HFF-Myc (cell line): ENCODE measurements around the gene NPAS2.

Experiments
- DNase-seq: peaks from one replicate; pipeline ENCODE4 v3.0.0-alpha.2; 2011; ENCODE audit warnings: low read depth; ENCODE audit errors: extremely low read depth
- H3K4me3 ChIP-seq: replicated peaks from 2 replicates; pipeline ENCODE4 v1.5.1; 2011; ENCODE audit warnings: low read depth, mild to moderate bottlenecking, control low read depth, low read length
- TF ChIP-seq, protein P1 (sequence below): IDR thresholded peaks from 2 replicates; pipeline ENCODE4 v1.5.1; 2012; ENCODE audit warnings: mild to moderate bottlenecking, low read depth, low read length, control low read depth; ENCODE audit errors: missing control alignments

The NPAS2 gene

DNA sequence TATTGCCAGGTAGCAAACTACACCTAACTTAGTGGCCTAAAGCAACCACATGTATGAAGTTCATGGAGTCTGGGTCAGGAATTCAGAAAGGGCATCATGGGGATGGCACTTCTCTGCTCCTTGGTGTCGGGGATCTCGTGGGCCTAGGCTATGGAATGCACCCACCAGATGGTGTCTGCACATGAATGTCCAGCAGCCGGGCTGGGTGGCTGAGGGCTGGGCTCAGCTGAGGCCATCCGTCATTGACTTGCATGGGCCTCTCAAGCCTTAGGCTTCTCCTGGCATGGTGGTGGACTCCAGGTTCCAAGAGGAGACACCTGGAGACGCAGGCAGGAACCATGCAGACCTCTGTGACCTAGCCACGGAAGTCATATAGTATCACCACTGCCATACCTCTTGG, 156.1 kb downstream of the NPAS2 start:
- TF ChIP-seq, protein P1, sequence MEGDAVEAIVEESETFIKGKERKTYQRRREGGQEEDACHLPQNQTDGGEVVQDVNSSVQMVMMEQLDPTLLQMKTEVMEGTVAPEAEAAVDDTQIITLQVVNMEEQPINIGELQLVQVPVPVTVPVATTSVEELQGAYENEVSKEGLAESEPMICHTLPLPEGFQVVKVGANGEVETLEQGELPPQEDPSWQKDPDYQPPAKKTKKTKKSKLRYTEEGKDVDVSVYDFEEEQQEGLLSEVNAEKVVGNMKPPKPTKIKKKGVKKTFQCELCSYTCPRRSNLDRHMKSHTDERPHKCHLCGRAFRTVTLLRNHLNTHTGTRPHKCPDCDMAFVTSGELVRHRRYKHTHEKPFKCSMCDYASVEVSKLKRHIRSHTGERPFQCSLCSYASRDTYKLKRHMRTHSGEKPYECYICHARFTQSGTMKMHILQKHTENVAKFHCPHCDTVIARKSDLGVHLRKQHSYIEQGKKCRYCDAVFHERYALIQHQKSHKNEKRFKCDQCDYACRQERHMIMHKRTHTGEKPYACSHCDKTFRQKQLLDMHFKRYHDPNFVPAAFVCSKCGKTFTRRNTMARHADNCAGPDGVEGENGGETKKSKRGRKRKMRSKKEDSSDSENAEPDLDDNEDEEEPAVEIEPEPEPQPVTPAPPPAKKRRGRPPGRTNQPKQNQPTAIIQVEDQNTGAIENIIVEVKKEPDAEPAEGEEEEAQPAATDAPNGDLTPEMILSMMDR, result no peak
- DNase-seq, result no peak
- H3K4me3 ChIP-seq, result no peak overlapping the region

DNA sequence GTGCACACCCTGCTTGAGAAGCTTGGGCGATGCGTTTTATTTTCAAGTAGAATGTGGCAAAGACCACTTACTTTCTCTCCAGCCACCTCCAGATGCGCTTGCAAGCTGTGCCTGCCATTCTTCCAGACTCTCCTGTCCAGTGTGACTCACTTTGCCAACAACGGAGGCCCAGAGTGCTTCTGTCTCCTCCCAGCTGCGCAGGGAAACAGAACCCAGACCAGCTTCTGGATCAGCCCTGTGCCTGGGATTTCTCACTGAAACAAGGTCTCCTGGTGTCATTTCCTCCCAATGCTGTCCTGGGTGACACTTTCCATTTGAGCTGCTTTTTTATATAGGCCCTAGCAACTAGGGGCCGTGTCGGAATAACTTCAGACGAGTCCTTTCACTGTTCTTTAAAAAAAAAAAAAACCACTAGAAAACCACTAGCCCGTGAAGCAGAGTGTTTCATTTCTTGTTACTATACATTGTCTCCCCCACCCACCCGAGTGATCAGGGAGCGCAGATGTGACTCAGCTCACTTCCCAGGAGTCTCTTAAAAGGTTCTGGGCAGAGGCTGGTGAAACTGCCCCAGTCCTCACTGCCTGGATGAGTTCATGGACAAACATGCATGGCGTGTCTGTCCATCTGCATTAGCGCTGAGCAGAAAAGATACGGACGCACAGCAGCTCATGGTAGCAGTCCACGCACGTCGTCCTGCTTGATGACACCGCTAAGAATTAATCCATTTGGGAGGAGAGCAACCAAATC, 156.9 kb downstream of the NPAS2 start:
- H3K4me3 ChIP-seq, result no peak overlapping the region
- TF ChIP-seq, protein P1, result no peak
- no peak for DNase-seq

DNA sequence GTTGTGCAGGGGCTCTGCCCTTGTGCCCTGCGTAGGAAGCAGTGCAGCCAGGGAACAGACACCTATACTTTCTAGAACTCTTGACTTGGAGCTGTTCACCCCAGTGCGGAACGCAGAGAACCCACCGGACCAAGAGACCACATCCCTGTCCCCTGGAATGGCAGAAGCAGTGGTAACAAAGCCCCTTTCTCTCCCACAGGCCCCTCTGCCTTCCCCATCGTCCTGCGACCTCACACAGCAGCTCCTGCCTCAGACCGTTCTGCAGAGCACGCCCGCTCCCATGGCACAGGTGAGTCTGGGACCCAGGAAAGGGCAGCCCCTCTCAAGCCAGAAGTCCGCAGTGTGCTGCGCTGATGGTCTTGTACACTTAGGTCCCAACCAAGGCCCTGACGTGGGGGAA, 157.6 kb downstream of the NPAS2 start:
- TF ChIP-seq, protein P1, result no peak
- H3K4me3 ChIP-seq, result no peak overlapping the region

DNA sequence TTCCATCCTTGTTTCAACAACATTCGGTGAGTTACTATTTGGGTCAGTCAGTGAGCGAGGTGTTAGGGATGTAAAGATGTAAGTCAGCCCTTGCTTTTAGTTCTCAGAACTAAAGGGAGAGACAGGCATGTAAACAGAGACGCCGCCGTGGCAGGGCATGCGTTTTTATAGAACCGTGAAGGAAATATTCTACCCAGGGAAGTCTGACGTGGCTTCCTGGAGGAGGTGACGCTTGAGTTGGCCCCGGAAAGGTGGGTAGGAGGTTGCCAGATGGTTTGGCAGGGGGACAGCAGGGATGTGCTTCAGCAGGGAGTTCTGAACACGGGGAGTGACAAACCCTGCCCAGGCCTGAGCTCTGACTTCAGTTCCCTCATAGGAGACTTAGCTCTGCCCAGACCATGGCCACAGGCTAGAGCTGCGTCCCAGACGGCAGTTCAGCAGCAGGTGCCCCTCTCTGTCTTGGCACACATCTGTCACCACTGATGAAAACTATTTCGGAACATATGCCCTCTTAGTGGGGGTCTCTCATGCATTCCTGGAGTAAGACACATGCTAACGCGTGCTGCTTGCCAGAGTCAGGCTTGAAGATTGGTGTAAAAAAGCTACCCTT, 158.7 kb downstream of the NPAS2 start:
- DNase-seq, result no peak
- H3K4me3 ChIP-seq, result no peak overlapping the region
- TF ChIP-seq, protein P1, result no peak

More for the DNA sequence above, 157.6 kb downstream of the NPAS2 start:
- no peak for DNase-seq

DNA sequence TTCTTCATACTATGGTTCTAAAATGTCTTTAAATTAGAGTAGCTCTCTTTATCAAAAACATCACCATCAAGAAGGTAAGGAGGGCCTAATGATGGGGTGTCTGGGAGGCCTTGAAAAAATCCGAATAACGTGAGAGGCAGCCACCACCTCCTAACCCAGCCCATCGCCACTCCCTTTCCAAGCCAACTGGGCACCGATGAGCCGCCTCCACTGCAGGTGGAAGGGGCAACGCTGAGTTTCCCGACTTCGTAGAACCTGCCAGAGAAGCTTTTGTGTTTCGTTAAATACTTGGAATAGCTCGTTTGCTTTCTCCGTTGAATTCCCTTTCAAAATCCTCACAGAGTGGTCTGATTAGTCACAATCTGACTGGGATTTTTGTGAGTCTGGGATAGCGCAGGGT, 160.1 kb downstream of the NPAS2 start:
- H3K4me3 ChIP-seq, result no peak overlapping the region
- TF ChIP-seq, protein P1, result no peak
- no peak for DNase-seq

DNA sequence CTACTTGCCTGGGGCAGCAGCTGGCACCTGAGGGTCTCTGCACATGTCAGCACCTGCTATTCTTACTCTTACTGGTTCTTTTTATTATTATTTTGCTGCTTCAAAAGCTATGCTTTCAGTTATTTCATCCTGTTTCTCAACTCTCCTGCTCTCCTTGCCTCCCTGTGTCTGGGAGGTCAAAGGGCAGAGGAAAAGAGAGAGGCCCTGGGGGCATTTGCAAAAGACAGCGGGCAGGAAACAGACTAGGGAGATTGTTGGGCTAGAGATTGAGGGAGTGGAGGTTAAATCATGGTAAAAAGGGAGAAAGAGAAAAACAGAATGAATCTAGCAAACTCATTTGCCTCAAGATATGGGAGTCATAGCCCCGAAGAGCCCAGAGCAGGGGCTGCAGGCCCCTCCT, 161.1 kb downstream of the NPAS2 start:
- no peak for DNase-seq
- H3K4me3 ChIP-seq, result no peak overlapping the region
- TF ChIP-seq, protein P1, result no peak
